Thoracic aorta (tissue), 2 donors: ENCODE measurements around the gene BMP7. TPM values are rescaled to one million over a fixed set of nuclear protein-coding genes. Genes with fewer than 3 reads are reported as not detected.
"Not testable (repeated sequence)": the region's sequence is repeated elsewhere in the genome, so short reads cannot be mapped to it uniquely, and the experiment has no call there.

ENCODE experiments used
- ATAC-seq: fragments of 150-250 bp; one replicate; pipeline ENCODE4 v1.8.0; 2017; ENCODE audit warnings: low read depth; ENCODE audit not compliant: insufficient number of reproducible peaks, low FRiP score
- DNase-seq: peaks from one replicate; pipeline ENCODE4 v3.0.0-alpha.2; 2020; ENCODE audit warnings: low spot score
- H3K27ac ChIP-seq, 2 donors: fragments of 200-600 bp; sonication (generic); 1 replicate in 1 of 2; 2 replicates in 1 of 2; pipeline ENCODE4 v1.5.1; 2016; ENCODE audit warnings: mild to moderate bottlenecking in 2 of 2, moderate library complexity in 2 of 2
- H3K27me3 ChIP-seq: fragments of 200-600 bp; sonication (generic); replicated peaks from 2 replicates; pipeline ENCODE4 v1.6.0; 2016; ENCODE audit warnings: mild to moderate bottlenecking; ENCODE audit not compliant: insufficient read depth
- H3K36me3 ChIP-seq: fragments of 200-600 bp; sonication (generic); one replicate; pipeline ENCODE4 v1.5.1; 2016
- H3K4me1 ChIP-seq, 2 donors: fragments of 200-600 bp; sonication (generic); 1 replicate in 1 of 2; 2 replicates in 1 of 2; pipeline versions ENCODE4 v1.5.1 to v1.6.0; 2016; ENCODE audit warnings: low read depth in 2 of 2, mild to moderate bottlenecking in 1 of 2; ENCODE audit not compliant: control insufficient read depth in 1 of 2
- H3K4me3 ChIP-seq: fragments of 200-600 bp; sonication (generic); 2 replicates; pipeline ENCODE4 v1.5.1; 2016; ENCODE audit warnings: mild to moderate bottlenecking
- H3K9me3 ChIP-seq: fragments of 200-600 bp; sonication (generic); 2 replicates; pipeline ENCODE4 v1.5.1; 2016
- total RNA-seq, 2 donors: library from RNA; depleted of rRNA; stranded (reverse); fragments of >200 nt; gene quantifications; one replicate each; pipeline versions ENCODE4 v1.1.0 to v1.2.3, GENCODE V29; 2016
- TF ChIP-seq, protein P1 (sequence below): fragments of 200-600 bp; sonication (generic); IDR thresholded peaks from one replicate; pipeline ENCODE4 v1.5.1; 2019; ENCODE audit warnings: antibody characterized with exemption

BMP7 gene
- total RNA-seq, 2 donors from 2014 or later = 1.5 TPM; not detected in 1

DNA sequence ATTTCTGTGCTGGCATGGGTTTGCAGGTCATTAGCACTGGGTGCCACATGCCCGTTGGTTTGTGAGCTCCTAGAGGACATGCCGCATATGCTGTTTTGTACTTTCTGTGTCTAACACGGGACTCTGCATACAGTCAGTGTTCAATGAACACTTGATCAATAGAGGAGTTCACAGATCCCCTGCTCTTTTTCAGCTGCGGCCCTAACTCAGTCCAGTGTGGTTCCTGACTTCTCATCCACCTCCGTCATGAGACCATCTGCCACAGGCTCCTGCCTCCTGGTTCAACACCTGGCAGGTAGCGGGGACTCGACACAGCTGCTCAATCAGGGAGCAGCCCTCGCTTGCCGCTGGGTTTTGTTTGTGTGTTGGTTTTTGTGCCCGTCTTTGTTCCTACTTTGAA lies 13.8 kb upstream of the BMP7 start:
- Histone ChIP-seq H3K9me3 (no peaks in the 10 kb centered on the region), H3K27me3 (no peaks in the 10 kb centered on the region), H3K4me1 (no peaks in the 10 kb centered on the region), H3K27ac (no peak overlapping the region), H3K36me3 (no peaks in the 10 kb centered on the region), H3K4me3 (no peak overlapping the region)
- DNase-seq (no peak), ATAC-seq (no peak)
- TF ChIP-seq, protein P1, sequence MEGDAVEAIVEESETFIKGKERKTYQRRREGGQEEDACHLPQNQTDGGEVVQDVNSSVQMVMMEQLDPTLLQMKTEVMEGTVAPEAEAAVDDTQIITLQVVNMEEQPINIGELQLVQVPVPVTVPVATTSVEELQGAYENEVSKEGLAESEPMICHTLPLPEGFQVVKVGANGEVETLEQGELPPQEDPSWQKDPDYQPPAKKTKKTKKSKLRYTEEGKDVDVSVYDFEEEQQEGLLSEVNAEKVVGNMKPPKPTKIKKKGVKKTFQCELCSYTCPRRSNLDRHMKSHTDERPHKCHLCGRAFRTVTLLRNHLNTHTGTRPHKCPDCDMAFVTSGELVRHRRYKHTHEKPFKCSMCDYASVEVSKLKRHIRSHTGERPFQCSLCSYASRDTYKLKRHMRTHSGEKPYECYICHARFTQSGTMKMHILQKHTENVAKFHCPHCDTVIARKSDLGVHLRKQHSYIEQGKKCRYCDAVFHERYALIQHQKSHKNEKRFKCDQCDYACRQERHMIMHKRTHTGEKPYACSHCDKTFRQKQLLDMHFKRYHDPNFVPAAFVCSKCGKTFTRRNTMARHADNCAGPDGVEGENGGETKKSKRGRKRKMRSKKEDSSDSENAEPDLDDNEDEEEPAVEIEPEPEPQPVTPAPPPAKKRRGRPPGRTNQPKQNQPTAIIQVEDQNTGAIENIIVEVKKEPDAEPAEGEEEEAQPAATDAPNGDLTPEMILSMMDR = no peak

DNA sequence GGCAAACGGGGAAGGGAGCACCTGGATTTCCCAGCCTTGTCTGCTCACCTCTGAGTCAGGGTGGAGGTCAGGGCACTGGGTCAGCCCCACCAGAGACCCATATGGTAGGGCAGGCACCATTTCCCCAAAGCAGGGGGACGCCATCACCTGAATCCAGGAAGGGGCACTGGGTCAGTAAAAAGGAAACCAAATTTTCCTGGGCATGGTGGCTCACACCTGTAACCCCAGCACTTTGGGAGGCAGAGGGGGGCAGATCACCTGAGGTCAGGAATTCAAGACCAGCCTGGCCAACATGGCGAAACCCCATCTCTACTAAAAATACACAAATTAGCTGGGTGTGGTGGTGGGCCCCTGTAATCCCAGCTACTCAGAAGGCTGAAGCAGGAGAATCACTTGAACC lies 13.1 kb upstream of the BMP7 start:
- not testable (repeated sequence) for ATAC-seq, DNase-seq

DNA sequence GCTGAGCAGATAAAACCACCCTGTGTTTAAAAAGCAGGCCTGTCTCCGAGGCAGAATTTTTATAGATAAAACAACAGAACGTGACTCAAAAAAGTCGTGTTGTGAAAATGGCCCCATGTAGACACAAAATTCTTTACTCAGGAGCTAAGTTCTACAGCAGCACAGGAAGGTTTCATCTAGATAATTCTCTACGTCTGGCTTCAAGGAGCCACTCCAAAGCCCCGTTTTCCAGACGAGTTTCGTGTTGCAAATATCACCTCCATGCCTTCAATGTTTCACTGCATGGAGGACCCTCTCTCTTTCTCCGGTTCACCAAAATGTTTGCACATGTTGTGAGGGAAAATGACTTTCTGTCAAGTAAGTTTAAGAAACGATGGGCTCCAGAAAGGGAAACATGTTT lies 12.0 kb upstream of the BMP7 start:
- H3K27me3 ChIP-seq = no peaks in the 10 kb centered on the region

More for the DNA sequence above, 13.1 kb upstream of the BMP7 start:
- H3K4me1 ChIP-seq, H3K9me3 ChIP-seq, H3K36me3 ChIP-seq, H3K27ac ChIP-seq, H3K4me3 ChIP-seq, H3K27me3 ChIP-seq: not testable (repeated sequence)

DNA sequence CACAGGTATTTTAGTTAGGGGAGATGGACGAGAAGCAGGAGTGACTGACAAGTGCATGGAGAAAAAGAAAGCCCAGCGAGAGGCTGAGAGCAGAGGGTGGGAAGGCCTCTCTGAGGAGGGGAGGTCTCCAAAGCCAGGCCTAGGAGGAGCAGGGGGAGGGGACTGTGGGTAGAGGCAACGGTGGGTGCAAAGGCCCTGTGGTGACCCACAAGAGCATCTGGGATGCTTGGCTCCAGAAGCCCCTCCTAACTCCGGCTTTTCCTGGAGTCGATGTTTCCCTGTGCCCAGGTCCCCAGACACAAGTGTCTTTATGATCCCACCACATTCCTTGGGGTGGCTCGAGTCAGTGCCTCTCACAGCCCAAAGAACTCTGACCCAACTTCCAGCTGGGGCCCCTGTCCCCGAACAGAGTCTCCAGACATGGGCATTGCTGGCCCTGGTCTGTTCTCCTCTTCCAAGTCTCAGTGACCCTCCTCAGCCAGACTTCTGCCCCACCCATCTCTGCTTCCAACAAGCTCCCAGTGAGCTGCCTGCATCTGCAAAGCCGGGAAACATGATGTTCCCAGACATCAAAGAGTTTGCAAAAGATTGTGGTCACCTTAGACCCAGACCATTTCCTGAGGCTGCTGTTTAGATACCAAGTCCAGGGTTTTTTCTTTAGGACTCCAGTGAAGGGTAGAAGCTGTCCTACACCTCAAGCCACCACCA lies 11.1 kb upstream of the BMP7 start:
- no peak overlapping the region for H3K4me3 ChIP-seq
- H3K27me3 ChIP-seq = no peaks in the 10 kb centered on the region
- DNase-seq (no peak), ATAC-seq (no peak)
- TF ChIP-seq, protein P1 = no peak
- H3K9me3 ChIP-seq = no peaks in the 10 kb centered on the region
- no peaks in the 10 kb centered on the region for H3K4me1 ChIP-seq
- H3K36me3 ChIP-seq = no peaks in the 10 kb centered on the region
- H3K27ac ChIP-seq = no peak overlapping the region

More for the DNA sequence above, 12.0 kb upstream of the BMP7 start:
- TF ChIP-seq, protein P1 = no peak
- no peaks in the 10 kb centered on the region for H3K9me3 ChIP-seq
- no peak overlapping the region for H3K4me3 ChIP-seq
- ATAC-seq (no peak), DNase-seq (no peak)
- no peaks in the 10 kb centered on the region for H3K36me3 ChIP-seq
- no peaks in the 10 kb centered on the region for H3K4me1 ChIP-seq
- no peak overlapping the region for H3K27ac ChIP-seq

DNA sequence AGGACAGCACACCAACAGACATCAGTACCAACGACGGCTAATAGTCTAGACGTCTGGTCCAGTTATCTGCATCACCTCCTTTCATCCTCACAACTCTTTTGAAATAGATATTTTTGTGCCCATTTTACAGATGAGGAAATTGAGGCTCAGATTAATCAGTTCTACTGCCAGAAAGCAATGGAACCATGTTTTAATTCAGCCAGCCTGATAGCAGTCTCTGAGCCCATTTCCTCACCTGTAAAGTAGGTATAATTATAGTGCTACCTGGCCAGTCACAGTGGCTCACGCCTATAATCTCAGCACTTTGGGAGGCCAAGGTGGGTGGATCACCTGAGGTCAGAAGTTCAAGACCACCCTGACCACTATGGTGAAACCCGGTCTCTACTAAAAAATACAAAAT lies 9.8 kb upstream of the BMP7 start:
- no peaks in the 10 kb centered on the region for H3K9me3 ChIP-seq

More for the DNA sequence above, 9.8 kb upstream of the BMP7 start:
- no peak for DNase-seq
- Histone ChIP-seq H3K36me3 (no peaks in the 10 kb centered on the region), H3K27me3 (no peaks in the 10 kb centered on the region), H3K27ac (no peak overlapping the region), H3K4me1 (no peaks in the 10 kb centered on the region), H3K4me3 (no peak overlapping the region)
- TF ChIP-seq, protein P1 = no peak
- no peak for ATAC-seq
